ENCODE measurements around the gene ECE1. TPM values are rescaled to one million over a fixed set of nuclear protein-coding genes. Genes with fewer than 3 reads are reported as not detected.

ECE1 gene
- total RNA-seq, 4 donors from 2014 or later = 74.5 to 146 (median 97.2) TPM

GRCh38 chr1:21294266-21294989 is 4.2 kb upstream of the ECE1 start:
- intact Hi-C loops (cut with DNase I) = no loop called here
- Histone ChIP-seq H3K4me1 (peaks cover 3 to 61% of the 10 kb centered on the region in 2 donors), H3K4me3 (replicated peaks in 1 of 3) (no peak overlapping the region), H3K36me3 (no peaks in the 10 kb centered on the region), H3K9me3 (no peaks in the 10 kb centered on the region), H3K27me3 (no peaks in the 10 kb centered on the region), H3K27ac (peak overlapping the region in 2 of 3 donors; percentile 51 to 63)
- WGBS, 2 donors = 68 to 78% methylated on average over 13 of the region's 13 CpGs
- TF ChIP-seq CTCF (IDR thresholded peaks at IDR 0.05) (no peak), POLR2A (IDR thresholded peaks at IDR 0.05) (no peak)
- no peak for DNase-seq

GRCh38 chr1:21293537-21294265 is 3.4 kb upstream of the ECE1 start:
- WGBS, 2 donors = 83 to 85% methylated on average over 15 of the region's 17 CpGs
- H3K4me3 ChIP-seq (replicated peaks in 1 of 3) = no peak overlapping the region

GRCh38 chr1:21292984-21293536 is 2.8 kb upstream of the ECE1 start:
- Histone ChIP-seq H3K27ac (peak overlapping the region in 2 of 3 donors; percentile 51 to 63), H3K4me1 (peaks cover 10 to 60% of the 10 kb centered on the region in 2 donors), H3K27me3 (no peaks in the 10 kb centered on the region), H3K36me3 (no peaks in the 10 kb centered on the region), H3K4me3 (replicated peaks in 1 of 3) (no peak overlapping the region), H3K9me3 (no peaks in the 10 kb centered on the region)
- WGBS, 2 donors = 79 to 81% methylated on average over 8 to 9 of the region's 9 CpGs
- no peak for DNase-seq
- intact Hi-C loops (cut with DNase I) = no loop called here
- TF ChIP-seq CTCF (IDR thresholded peaks at IDR 0.05) (no peak), POLR2A (IDR thresholded peaks at IDR 0.05) (no peak)

More at GRCh38 chr1:21293537-21294265, 3.4 kb upstream of the ECE1 start:
- Histone ChIP-seq H3K27ac (peak overlapping the region in 2 of 3 donors; percentile 51 to 63), H3K9me3 (no peaks in the 10 kb centered on the region), H3K27me3 (no peaks in the 10 kb centered on the region), H3K36me3 (no peaks in the 10 kb centered on the region), H3K4me1 (peaks cover 10 to 60% of the 10 kb centered on the region in 2 donors)
- intact Hi-C loops (cut with DNase I) = no loop called here
- TF ChIP-seq POLR2A (IDR thresholded peaks at IDR 0.05) (no peak), CTCF (IDR thresholded peaks at IDR 0.05) (no peak)
- DNase-seq = no peak

- H3K4me3 ChIP-seq (replicated peaks in 1 of 3) = no peak overlapping the region
- peak overlapping the region in 1 of 3 donors; percentile 51 for H3K27ac ChIP-seq
- no peaks in the 10 kb centered on the region for H3K27me3 ChIP-seq
- peaks cover 10 to 60% of the 10 kb centered on the region in 2 donors for H3K4me1 ChIP-seq
- no peaks in the 10 kb centered on the region for H3K9me3 ChIP-seq
- no peak for TF ChIP-seq CTCF (IDR thresholded peaks at IDR 0.05)
- no peak for TF ChIP-seq POLR2A (IDR thresholded peaks at IDR 0.05)
- intact Hi-C loops (cut with DNase I) = no loop called here
- WGBS, 2 donors = 63 to 69% methylated on average over 3 of the region's 3 CpGs
- no peak for DNase-seq
- no peaks in the 10 kb centered on the region for H3K36me3 ChIP-seq
Measured at GRCh38 chr1:21292503-21292983, 2.3 kb upstream of the ECE1 start.
